Caco-2 (cell line): ENCODE results near the gene C7. TPM values are rescaled to one million over a fixed set of nuclear protein-coding genes. Genes with fewer than 3 reads are reported as not detected.

Experiments
- BruUV-seq: library from RNA; stranded (reverse); fragments of 400-500 nt; replicated peaks from 2 replicates; lab custom pipeline; 2021; lab: Mats Ljungman, UMichigan
- CTCF ChIA-PET: fragments of 300-600 bp; sonication (Branson Sonifier 250); formaldehyde crosslinking; loops from one replicate; lab custom pipeline; 2022; ENCODE audit warnings: antibody characterized with exemption; lab: Charles Lee
- POLR2A ChIA-PET: fragments of 300-600 bp; sonication (Branson Sonifier 250); formaldehyde crosslinking; loops from one replicate; lab custom pipeline; 2022; ENCODE audit warnings: antibody characterized with exemption; lab: Charles Lee
- DNase-seq, 2 experiments: peaks; one replicate each; pipeline versions ENCODE4 v3.0.0 to v3.0.0-alpha.2; 2020 to 2022
- H3K27me3 ChIP-seq: replicated peaks from 2 replicates; pipeline ENCODE4 v1.6.0; 2011; ENCODE audit warnings: low read length; ENCODE audit not compliant: control insufficient read depth, insufficient read depth
- H3K36me3 ChIP-seq: 2 replicates; pipeline ENCODE4 v1.5.1; 2011; ENCODE audit warnings: low read length; ENCODE audit not compliant: control insufficient read depth, insufficient read depth
- H3K4me1 ChIP-seq: fragments of 250-450 bp; sonication (Bioruptor Pico); 2 replicates; pipeline ENCODE4 v1.5.1; 2020; ENCODE audit warnings: mild to moderate bottlenecking
- H3K4me3 ChIP-seq: 2 replicates; pipeline ENCODE4 v1.5.1; 2011; ENCODE audit warnings: low read depth, mild to moderate bottlenecking, control low read depth, low read length
- H3K9me3 ChIP-seq: fragments of 250-450 bp; sonication (Bioruptor Pico); 2 replicates; pipeline ENCODE4 v1.5.1; 2020; ENCODE audit warnings: mild to moderate bottlenecking, moderate library complexity
- H3K27ac Mint-ChIP-seq: one replicate; pipeline ENCODE4 v1.8.0; 2022; ENCODE audit warnings: mixed read lengths; ENCODE audit not compliant: unreplicated experiment
- H3K27me3 Mint-ChIP-seq: one replicate; pipeline ENCODE4 v1.8.0; 2022; ENCODE audit warnings: mixed read lengths; ENCODE audit not compliant: insufficient read depth, unreplicated experiment
- H3K36me3 Mint-ChIP-seq: one replicate; pipeline ENCODE4 v1.8.0; 2022; ENCODE audit warnings: mild to moderate bottlenecking, mixed read lengths; ENCODE audit not compliant: insufficient read depth, unreplicated experiment
- H3K4me1 Mint-ChIP-seq: one replicate; pipeline ENCODE4 v1.8.0; 2022; ENCODE audit warnings: low read depth, mixed read lengths; ENCODE audit not compliant: unreplicated experiment
- H3K4me3 Mint-ChIP-seq: one replicate; pipeline ENCODE4 v1.8.0; 2022; ENCODE audit warnings: mild to moderate bottlenecking, moderate library complexity, mixed read lengths; ENCODE audit not compliant: unreplicated experiment
- H3K9me3 Mint-ChIP-seq: one replicate; pipeline ENCODE4 v1.8.0; 2022; ENCODE audit warnings: mixed read lengths; ENCODE audit not compliant: unreplicated experiment
- intact Hi-C: fragments of 100-400 bp; cut with micrococcal nuclease; formaldehyde crosslinking; loops from one replicate; pipeline ENCODE4 v1.10.0; 2022; ENCODE audit not compliant: unreplicated experiment
- total RNA-seq: library from RNA; stranded (reverse); gene quantifications from 2 replicates; pipeline ENCODE4 v1.2.3, GENCODE V29; 2022
- TF ChIP-seq, protein P1 (sequence below), 2 experiments: fragments of 200-600 bp in 1 of 2; IDR thresholded peaks; 1 replicate in 1 of 2; 2 replicates in 1 of 2; pipeline versions ENCODE4 v1.5.1 to v1.8.0; 2011 to 2022; ENCODE audit warnings: antibody characterized with exemption in 1 of 2, control low read depth in 1 of 2, inconsistent platforms in 1 of 2, low read depth in 1 of 2, low read length in 1 of 2, mild to moderate bottlenecking in 1 of 2, moderate library complexity in 1 of 2; ENCODE audit not compliant: insufficient read depth in 1 of 2, severe bottlenecking in 1 of 2, unreplicated experiment in 1 of 2

C7 gene
- total RNA-seq, 1 experiment from 2014 or later = not detected

DNA sequence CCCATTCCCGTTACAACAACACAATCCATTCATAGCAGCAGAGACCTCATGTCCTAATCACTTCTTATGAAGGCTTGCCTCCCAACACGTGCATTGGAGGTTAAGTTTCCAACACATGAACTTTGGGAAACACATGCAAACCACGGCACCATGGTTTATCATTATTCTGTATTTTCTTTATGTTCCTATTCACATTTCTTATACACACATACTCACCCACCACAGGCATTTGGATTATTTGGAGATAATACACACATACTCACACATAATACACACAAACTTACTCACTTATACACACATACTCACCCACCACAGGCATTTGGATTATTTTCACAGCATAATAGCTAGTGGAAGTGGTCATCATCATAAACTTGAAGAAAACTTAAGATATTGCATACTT, 75.6 kb downstream of the C7 start:
- Mint-ChIP-seq H3K4me3 (no peak overlapping the region), H3K9me3 (no peaks in the 10 kb centered on the region), H3K27ac (no peak overlapping the region), H3K27me3 (peaks cover 13% of the 10 kb centered on the region), H3K36me3 (no peaks in the 10 kb centered on the region), H3K4me1 (no peaks in the 10 kb centered on the region)
- Histone ChIP-seq H3K4me3 (no peak overlapping the region), H3K36me3 (no peaks in the 10 kb centered on the region), H3K27me3 (no peaks in the 10 kb centered on the region), H3K4me1 (no peaks in the 10 kb centered on the region), H3K9me3 (no peaks in the 10 kb centered on the region)
- BruUV-seq = no TSS peak
- POLR2A ChIA-PET = no interaction called here
- CTCF ChIA-PET = no interaction called here
- no peak for DNase-seq
- TF ChIP-seq, protein P1, sequence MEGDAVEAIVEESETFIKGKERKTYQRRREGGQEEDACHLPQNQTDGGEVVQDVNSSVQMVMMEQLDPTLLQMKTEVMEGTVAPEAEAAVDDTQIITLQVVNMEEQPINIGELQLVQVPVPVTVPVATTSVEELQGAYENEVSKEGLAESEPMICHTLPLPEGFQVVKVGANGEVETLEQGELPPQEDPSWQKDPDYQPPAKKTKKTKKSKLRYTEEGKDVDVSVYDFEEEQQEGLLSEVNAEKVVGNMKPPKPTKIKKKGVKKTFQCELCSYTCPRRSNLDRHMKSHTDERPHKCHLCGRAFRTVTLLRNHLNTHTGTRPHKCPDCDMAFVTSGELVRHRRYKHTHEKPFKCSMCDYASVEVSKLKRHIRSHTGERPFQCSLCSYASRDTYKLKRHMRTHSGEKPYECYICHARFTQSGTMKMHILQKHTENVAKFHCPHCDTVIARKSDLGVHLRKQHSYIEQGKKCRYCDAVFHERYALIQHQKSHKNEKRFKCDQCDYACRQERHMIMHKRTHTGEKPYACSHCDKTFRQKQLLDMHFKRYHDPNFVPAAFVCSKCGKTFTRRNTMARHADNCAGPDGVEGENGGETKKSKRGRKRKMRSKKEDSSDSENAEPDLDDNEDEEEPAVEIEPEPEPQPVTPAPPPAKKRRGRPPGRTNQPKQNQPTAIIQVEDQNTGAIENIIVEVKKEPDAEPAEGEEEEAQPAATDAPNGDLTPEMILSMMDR (IDR thresholded peaks at IDR 0.05; ENCODE audit: insufficient read depth in 1 of 2, low read depth in 1 of 2, low read length in 1 of 2, severe bottlenecking in 1 of 2, unreplicated experiment in 1 of 2) = no peak
- intact Hi-C loops = no loop called here

DNA sequence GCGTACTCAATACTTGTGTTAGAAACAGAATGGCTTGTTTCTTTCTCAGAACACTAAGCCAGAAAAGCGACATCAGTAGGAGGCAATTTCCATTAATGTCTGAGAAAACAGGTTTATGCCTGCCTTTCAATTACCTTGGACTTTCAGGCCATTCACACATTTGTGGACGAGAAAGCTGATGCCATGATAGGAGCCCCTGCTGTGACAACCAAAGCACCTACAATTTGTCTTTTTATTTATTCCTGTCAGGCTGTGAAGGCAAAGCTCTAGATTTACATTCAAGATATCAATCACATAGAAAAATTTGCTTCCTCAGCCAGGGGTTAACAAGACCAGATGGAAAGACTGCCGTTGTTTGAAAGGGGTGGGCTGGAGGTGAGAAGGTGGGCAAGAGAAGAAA, 76.2 kb downstream of the C7 start:
- Mint-ChIP-seq H3K9me3 (no peaks in the 10 kb centered on the region), H3K27me3 (peaks cover 13% of the 10 kb centered on the region), H3K4me1 (no peaks in the 10 kb centered on the region), H3K36me3 (no peaks in the 10 kb centered on the region), H3K27ac (no peak overlapping the region), H3K4me3 (no peak overlapping the region)
- CTCF ChIA-PET = no interaction called here
- no peaks in the 10 kb centered on the region for H3K27me3 ChIP-seq
- H3K4me1 ChIP-seq = no peaks in the 10 kb centered on the region
- no peaks in the 10 kb centered on the region for H3K36me3 ChIP-seq
- no TSS peak for BruUV-seq
- POLR2A ChIA-PET = no interaction called here
- intact Hi-C loops = no loop called here
- TF ChIP-seq, protein P1 (IDR thresholded peaks at IDR 0.05; ENCODE audit: insufficient read depth in 1 of 2, low read depth in 1 of 2, low read length in 1 of 2, severe bottlenecking in 1 of 2, unreplicated experiment in 1 of 2) = no peak
- no peak overlapping the region for H3K4me3 ChIP-seq
- no peaks in the 10 kb centered on the region for H3K9me3 ChIP-seq
- DNase-seq = no peak

DNA sequence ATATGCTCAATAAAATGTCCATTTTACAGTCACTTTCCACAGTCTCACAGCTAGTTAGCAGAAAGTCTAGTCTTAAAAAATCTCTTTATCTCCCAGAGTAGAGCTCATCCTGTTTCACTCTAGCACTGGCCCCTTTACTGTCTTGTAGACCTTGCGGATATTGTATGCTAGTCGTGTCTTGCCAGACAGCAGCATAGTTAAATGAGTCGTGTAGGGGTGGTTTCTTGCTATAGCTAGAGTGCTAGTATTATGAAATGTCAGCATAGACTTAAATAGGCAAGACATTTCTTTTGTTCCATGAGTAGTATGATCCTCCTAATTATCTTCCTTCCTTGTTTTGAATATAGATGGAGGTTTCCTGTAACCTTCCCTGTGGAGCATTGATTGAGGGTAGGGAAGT, 77.4 kb downstream of the C7 start:
- intact Hi-C loops = no loop called here
- Mint-ChIP-seq H3K4me3 (no peak overlapping the region), H3K27me3 (peaks cover 8% of the 10 kb centered on the region), H3K36me3 (no peaks in the 10 kb centered on the region), H3K4me1 (no peaks in the 10 kb centered on the region), H3K9me3 (no peaks in the 10 kb centered on the region), H3K27ac (no peak overlapping the region)
- DNase-seq = no peak
- TF ChIP-seq, protein P1 (IDR thresholded peaks at IDR 0.05; ENCODE audit: insufficient read depth in 1 of 2, low read depth in 1 of 2, low read length in 1 of 2, severe bottlenecking in 1 of 2, unreplicated experiment in 1 of 2) = no peak
- Histone ChIP-seq H3K4me3 (no peak overlapping the region), H3K27me3 (no peaks in the 10 kb centered on the region), H3K9me3 (no peaks in the 10 kb centered on the region), H3K4me1 (no peaks in the 10 kb centered on the region), H3K36me3 (no peaks in the 10 kb centered on the region)
- BruUV-seq = no TSS peak
- POLR2A ChIA-PET = no interaction called here
- CTCF ChIA-PET = no interaction called here
